Measurements from ENCODE around the gene MLC1.

Gene MLC1

DNA sequence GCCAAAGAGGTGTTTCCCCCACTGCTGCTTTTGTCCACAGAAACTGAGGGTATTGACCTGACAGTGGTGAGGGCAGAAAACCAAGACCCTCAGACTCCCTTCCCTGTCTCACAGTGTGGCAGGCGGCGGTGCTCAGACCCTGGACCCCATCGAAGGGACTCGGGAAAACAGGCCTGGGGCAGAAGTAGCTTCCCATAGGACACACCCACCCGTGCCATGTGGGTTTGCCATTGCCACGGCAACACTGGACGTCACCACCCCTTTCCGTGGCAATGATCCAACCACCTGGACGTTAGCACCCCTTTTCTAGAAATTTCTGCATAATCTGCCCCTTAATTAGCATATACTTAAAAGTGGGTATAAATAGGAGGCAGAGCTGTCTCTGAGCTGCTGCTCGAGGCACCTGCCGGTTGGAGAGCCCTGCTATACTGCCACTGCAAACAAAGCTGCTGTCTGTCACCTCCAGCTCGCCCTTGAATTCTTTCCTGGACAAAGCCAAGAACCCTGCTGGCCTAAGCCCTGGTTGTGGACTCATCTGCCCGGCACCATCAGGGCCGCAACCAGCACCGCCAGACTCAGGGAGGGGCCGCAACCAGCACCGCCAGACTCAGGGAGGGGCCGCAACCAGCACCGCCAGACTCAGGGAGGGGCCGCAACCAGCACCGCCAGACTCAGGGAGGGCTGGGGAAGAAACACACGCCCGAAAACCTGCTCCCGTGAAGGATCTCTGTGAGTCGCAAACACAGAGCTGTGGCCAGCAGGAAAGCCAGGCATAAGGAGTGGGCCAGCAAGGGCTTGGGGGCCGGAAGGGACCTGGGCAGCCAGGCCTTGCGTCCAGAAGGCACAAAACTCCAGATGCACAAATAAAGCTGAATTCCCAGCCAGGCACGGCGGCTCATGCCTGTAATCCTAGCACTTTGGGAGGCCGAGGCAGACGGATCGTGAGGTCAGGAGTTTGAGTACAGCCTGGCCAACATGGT is 10.4 kb downstream of the MLC1 start:
- DNase-seq = no peak

DNA sequence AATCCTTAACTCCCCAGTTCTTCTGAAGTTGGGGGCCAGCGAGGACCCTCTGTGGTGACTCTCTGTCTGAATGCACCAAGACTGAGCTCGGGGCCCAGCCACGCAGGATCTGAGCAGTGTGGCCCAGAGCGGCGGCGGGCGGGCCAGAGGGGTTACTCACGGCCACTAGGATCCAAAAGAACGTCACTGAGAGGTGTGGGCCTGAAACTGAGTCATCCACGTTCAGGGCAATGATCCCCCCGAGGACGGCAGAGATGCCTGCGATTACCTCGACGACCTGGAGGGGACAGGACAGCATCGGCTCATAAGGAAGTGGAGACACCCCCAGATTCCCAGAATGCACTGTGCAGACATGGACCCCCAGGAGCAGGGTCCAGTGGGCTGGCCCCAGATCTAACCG is 11.2 kb downstream of the MLC1 start:
- DNase-seq = no peak

DNA sequence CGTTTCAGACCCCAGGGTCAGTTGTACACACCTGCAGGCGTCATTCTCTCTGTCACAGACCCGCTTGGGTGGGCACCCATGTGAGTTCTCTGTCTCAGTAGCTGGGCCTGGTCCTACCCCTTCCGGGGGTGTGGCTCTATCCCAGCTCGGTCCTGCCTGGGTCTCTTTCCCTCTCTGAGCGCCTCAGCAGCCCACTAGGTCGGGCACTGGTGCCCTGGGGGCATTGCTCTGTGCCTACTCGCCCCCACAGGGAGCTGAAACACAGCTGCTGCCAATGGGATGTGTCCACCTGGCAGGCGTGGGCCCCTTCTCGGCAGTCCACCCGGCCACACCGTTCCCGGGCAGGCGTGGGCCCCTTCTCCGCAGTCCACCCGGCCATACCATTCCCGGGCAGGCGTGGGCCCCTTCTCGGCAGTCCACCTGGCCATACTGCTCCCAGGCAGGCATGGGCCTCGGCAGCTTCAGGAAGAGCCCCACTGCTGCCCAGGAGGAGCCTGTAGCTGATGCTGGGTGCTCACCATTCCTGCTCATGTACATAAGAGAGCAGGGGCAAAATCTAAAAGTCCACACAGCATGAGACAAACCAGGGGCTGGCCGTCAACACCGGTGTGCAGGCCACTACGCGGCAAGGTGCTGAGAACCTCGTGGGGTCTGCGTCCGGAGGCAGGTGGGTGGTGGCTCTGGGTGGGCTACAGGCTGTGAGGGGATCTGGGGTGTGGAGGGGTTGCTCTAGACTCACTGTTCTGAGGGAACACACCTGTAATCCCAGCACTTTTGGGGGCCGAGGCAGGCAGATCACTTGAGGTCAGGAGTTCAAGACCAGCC is 12.3 kb downstream of the MLC1 start:
- DNase-seq = no peak

DNA sequence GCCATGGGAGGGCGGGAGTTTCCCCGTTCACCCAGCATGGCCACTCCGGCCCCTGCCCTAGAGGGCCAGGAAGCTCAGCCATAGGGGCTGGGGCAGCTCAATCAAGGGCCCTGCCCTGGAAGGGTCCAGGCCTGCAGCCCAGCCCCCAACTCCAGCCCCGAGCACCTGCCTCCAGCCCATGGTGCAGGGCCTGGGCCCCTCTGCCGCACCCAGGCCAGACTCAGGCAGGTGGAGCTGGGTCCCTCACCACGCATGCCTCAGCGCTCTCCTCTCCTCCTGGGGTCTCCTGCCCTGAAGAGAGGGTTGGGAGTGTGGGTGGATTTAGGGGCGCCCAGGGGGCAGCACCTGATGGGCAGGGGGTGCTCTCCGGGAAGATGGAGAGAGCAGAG is 13.1 kb downstream of the MLC1 start:
- DNase-seq = no peak

DNA sequence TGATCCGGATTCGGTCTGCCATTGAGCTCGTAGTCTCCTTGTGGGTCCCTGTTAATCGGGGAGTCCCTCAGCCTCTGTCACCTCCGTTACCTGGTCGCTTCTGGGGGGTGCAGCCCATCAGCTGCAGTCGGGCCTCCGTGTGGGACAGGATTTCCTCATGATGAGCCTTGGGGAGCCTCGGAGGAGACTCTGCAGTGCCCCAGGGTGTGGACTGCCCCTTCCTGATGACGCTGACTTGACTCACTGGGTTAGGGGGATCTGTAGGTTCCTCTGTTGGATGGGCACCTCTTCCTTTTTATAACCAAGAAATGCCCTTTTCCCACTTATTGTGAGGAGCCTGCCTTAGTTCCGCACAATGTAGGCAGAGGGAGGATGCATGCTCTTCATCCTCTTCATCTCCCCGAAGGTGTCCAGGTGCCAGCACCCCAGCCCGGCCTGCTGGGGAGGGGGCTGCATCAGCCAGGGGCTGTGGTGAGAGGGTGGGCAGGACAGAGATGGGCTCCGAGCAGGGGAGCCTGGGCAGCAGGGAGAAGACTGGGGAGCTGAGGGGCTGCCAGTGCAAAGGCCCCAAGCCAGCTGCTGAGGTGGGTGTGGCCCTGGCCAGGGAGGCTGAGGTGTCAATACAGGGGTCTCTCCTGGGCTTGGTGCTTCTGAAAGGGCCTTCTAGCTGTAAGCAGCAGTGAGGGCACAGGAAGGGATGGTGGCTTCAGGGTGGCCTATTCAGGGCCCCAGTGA is 13.6 kb downstream of the MLC1 start:
- DNase-seq = no peak

DNA sequence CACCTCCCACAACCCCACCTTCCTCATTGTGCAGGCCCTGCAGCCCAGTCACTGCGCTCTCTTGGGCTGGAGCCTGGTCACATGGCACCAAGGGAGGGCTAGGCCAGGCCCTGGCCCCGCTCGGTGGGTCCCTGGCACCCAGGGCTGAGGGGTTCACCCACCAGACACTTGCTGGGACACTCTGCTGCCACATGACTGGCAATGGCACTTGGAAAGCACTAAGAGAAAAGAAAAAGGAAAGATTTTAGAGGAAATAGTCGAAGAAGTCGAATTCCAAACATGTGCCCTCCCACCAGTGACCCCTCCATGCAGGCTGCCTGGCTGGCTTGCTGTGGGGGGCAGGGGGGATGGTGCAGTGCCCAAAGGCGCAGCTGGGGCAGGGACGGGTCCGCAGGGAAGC is 14.9 kb downstream of the MLC1 start:
- DNase-seq = no peak

DNA sequence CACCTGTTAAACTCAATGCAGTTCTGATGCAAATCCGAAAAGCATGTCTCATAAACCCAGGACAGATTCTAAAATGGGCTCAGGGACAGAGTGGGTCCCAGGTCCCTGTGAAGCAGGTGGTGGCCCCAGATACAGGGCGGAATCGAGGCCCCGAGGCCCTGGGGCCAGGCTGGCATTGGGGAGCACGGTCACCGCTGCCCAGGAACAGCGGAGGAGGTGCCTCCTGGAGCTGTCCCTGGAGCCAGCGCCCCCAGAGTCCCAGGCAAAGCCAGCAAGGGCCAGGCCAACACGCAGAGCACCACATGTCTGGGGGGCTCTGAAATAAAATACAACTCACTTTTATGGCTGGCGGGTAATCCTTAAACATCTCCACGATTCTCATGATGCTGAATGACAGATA is 17.1 kb downstream of the MLC1 start:
- DNase-seq = no peak

DNA sequence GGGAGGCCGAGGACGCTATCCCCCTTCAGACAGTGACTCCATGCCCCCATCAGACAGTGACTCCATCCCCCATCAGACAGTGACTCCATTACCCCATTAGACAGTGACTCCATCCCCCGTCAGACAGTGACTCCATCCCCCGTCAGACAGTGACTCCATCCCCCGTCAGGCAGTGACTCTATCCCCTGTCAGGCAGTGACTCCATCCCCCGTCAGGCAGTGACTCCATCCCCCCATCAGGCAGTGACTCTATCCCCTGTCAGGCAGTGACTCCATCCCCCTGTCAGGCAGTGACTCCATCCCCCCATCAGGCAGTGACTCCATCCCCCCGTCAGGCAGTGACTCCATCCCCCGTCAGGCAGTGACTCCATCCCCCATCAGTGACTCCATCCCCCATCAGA is 18.0 kb downstream of the MLC1 start:
- DNase-seq = no peak

DNA sequence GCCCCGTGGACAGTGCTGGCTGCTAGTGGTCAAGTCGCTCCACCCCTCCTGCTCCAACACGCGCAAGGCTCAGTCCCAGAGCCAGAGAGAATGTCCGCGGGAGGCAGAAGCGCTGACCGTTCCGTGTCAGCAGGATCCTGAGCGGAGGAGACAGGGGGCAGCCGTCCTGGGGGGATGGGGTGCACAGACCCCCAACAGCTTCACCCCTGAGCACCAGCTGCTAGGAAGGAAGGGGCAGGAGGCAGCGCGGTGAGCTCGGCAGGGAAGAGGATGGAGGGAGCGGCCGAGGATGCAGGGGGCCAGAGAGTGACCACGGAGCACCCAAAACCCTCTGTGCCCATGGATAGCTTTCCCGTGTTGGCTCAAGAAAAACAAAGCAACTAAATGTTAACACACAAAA is 20.8 kb downstream of the MLC1 start:
- no peak for DNase-seq

DNA sequence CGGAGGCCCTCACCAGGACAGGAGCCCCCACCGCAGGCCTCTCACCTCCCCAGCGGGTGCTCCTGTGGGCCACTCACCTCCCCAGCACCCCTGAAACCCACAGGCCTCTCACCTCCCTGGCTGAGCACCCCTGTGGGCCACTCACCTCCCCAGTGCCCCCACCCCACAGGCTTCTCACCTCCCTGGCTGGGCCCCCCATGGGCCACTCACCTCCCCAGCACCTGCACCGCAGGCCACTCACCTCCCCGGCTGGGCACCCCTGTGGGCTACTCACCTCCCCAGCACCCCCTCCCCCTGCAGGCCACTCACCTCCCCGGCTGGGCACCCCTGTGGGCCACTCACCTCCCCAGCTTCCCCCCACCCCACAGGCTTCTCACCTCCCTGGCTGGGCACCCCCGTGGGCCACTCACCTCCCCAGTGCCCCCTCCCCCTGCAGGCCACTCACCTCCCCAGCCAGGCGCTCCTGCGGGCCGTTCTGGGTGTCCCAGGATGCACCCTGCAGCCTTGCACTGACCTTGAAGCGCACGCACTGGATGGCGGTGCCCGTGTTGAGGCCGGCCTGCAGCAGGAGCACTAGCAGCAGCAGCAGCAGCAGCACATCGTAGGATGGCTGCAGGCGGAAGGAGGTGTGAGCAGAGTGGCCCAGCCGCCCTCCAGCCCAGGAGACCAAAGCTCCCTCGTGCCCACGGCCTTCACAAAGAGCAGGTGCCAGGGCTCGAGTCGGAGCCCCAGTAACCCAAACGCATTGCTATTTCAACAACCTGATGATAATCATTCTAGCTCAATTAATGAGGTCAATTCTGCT is 21.4 kb downstream of the MLC1 start:
- no peak for DNase-seq

DNA sequence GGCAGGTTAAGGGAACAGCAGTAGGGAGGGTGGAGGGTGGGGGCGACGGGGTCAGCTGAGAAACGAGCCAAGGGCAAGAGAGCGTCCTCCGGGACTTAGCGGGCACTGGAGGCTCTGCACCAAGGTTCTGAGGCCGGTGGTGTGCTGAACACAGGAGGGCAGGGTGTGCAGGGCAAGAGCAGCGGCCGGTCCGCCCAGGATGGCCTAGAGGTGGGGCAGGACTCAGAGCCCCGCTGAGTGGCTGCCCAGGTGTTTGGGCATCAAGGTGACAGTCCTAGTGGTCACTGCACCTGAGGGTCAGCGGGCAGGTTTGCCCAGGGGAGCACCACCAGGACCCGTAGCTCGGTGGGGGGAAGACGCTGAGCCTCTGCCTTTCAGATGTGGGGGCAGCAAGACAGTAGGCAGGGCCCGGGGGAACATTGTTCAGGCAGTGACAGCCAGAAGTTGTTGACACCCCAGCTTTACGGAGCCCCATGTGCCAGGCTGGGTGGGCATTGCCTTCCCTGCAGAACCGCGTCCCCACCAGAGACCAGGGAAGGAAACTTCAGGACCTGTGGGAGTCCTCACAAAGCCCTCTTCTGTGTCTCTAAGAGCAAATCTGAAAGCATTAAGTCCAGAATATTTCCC is 22.6 kb downstream of the MLC1 start:
- no peak for DNase-seq

DNA sequence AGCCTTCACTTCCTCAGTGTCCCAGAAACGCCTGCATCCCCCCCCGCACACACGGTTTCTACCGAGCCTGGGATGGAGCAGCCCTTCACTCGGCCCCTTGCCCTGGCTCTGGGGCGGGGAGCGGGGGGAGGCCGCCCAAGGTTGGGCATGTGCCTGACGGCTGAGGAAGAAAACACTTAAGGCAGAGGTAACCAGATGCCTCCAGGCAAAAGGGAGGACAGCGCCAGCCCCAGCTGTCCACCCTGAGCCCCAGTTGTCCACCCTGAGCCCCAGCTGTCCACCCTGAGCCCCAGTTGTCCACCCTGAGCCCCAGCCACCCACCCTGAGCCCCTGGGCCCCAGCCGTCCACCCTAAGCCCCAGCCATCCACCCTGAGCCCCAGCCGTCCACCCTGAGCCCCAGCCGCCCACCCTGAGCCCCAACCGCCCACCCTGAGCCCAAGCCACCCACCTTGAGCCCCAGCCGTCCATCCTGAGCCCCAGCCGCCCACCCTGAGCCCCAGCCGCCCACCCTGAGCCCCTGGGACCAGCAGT is 23.3 kb downstream of the MLC1 start:
- no peak for DNase-seq

DNA sequence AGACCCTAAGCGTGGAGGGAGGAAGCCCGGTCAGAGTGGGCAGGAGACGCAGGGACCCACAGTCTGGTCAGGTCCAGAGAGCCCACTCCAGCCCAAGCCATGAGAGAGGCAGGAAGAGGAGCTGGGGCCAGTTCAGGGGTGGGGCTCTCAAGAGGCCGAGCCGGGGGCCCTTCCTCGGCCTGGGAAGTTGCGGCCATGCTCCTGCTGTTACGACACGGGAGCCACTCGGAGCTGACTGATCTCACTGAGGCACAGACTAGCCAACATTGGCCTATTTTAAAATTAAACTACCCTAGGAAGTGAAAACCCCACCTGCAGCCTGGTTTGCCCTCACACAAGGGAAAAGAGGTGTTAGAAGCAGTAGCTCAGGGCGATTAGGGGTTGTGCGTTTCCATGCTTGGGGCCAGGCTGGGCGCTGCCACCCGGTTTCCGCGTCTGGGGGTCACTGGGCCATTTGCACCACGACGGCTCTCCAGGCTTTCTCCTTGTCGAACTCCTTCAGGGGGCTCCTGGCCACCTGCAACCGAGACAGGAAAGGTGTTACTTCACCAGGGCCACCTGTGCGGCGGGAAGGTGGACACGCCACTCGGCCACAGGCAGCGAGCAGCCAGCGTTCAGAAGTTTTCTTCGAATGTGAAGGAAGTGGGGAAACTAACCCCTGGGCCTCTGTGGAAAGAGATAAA is 23.9 kb downstream of the MLC1 start:
- DNase-seq = no peak

DNA sequence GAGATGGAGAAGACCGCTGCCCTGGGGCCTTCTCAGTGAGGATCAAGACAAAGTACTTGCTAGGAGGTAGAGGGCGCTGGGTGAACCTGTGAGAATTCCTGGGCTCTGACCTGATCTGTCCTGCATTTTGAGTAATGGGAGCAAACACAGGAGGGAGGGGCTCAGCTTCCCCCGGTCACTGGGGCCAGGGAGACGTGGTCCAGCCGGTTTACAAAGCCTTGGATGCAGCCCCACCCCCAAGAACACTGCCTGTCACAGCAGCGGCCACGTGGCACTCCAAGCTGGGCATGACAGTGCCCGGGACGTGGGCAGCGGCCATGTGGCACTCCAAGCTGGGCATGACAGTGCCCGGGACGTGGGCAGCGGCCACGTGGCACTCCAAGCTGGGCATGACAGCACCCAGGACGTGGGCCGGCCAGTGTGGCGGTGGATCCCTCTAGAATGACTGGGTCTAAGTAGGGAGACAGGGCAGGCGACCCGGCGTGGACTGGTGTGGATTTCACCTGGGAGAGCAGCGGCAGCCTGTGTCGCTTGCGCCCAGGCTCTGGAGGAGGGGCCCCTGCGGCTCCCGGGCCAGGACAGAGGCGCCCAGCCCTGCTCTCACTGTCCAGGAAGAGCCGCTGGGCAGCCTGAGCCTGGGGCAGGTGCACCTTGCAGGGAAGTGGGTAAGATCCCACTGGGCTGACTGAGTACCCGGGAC is 24.6 kb downstream of the MLC1 start:
- DNase-seq = no peak

DNA sequence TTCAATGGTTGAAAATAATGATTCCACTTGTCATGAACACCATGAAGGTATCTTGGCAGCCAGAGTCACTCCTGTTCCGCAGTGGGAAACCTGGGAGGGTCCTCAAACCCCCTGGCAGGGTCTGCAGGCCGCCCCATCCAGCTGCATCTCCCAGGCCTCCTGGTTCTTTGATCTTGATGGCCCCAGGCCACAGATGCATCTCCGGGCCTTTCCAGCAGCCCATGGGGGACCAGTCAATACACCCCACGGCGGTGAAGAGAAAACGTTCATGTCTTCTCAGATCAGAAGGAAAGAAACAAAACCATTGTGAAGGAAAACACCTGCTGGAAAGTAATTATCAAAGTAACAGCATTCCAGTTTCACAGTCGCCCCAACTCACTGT is 25.4 kb downstream of the MLC1 start:
- DNase-seq = no peak

DNA sequence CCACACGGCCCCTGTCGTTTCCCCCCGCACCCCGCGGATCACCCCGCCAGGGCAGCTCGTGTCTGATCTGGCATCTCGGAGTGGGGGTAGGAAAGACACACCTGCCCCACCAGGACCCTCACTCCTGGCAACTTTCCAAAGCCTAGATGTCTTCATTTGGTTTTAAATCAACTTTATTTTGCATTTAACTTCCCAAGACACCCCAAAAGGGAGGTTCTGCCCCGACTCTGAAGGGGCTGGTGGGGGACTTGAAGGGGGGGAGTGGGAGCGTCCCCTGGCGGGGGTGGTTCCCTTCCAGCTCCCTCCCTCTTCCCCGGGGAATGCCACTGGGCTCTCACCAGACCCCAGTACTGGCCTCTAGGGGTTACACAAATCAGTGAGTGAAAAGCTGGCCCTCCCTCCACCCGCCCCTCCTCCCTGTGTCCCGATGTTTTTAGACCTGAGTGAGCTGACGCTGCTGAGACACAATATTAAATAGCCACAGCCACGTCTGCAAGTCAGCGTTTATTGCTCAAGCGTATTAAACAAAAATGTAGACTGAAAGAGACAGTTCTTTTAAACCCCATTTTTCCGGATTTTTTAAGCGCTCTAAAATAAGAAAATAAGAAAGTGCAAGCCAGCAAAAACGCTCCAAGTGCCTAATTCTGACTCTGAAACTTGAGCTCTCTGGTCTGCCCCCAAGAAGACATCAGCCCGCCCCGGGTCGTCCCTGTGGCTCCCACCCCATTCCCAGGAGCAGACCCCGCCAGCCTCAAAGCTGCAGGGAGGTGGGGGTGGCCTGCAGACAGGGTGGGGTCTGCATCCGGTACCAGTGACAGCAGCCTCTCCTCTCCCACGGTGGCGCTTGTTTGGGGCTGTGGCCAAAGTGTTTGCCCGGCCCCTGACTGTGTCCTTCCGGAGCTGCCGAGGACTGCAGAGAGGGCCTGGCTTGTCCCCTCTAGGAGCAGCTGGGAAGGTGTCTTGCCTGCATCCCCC is 26.0 kb downstream of the MLC1 start:
- no peak for DNase-seq

DNA sequence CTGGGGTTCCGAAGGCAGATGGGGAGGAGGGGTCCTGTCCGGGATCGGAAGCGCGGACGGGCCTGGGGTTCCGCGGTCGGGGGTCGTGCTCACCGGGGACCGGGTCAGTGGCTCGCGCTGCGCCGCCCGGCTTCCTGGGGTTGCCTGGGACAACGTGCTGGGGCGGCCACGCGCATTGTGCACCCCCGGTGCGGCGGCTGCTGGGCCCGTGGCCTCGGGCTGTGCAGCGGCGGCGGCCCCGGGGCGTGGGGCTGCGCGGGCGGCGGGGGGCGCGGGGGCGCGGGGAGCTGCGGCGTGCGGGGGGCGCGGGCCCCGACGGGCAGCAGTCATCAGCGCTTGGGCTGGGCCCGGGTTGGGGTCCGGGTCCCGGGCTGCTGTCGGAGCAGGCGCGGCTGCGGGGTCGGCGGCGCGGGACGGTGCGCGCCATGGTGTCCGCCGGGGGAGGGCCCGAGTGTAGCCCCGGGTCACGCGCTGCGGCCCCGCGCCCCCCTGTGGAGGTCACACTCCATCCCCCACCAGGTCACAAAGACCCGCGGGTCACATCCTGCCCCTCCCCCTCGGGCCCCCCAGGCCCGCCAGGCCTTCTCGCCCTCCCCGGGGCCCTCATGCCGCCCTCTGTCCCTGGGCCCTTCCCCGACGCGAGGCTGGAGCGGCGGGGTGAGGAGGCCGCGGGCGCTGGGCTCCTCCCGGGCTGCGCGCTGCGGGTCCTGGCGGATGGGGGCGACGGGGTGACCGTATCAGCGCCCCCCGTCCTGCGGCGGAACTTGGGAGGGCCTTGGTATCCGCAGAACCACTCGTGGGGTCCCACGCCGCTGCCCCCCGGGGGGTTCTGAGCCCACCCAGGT is 26.9 kb downstream of the MLC1 start, which contains the start of gene TTLL8:
TSS of gene TTLL8 (minus strand) at position 238 of the 845 bp plus-strand sequence.
- no peak for DNase-seq

Measured in CD4-positive, alpha-beta T cell treated with Interleukin-10 for 1 hour (primary cell).